ENCODE results near the gene ITGA2B.
"Not testable (repeated sequence)": the region's sequence is repeated elsewhere in the genome, so short reads cannot be mapped to it uniquely, and the experiment has no call there.

The ITGA2B gene

GRCh38 chr17:44329516-44329915, 59.9 kb downstream of the ITGA2B start:
- DNase-seq (ENCODE audit: low read depth) = not testable (repeated sequence)

GRCh38 chr17:44327715-44328449, 61.6 kb downstream of the ITGA2B start:
- DNase-seq (ENCODE audit: low read depth) = no peak

- peak; percentile 77 for DNase-seq (ENCODE audit: low read depth)
These were observed 62.5 kb downstream of the ITGA2B start for GRCh38 chr17:44326861-44327444.

GRCh38 chr17:44324571-44325275, 64.7 kb downstream of the ITGA2B start, which contains the start of gene SLC25A39:
TSS of gene SLC25A39 (minus strand) at chr17:44324823. CDS start at chr17:44323562, 1,261 bp downstream.
- DNase-seq (ENCODE audit: low read depth) = peak; percentile 91

GRCh38 chr17:44324092-44324570, 65.3 kb downstream of the ITGA2B start:
- DNase-seq (ENCODE audit: low read depth) = no peak

GRCh38 chr17:44323359-44324091, 65.9 kb downstream of the ITGA2B start:
- no peak for DNase-seq (ENCODE audit: low read depth)

- DNase-seq (ENCODE audit: low read depth) = no peak
These were observed 67.1 kb downstream of the ITGA2B start for GRCh38 chr17:44322236-44322895.
